Stomach (tissue), 4 donors: Measurements from ENCODE around the gene SAMD8.

Source experiments
- CTCF ChIP-seq, 7 experiments: fragments of 450-650 bp in 4 of 7; fragments of 200-600 bp in 3 of 7; sonication (generic) in 3 of 7; IDR thresholded peaks; one replicate each; pipeline ENCODE4 v1.5.1; 2016 to 2019; ENCODE audit warnings: antibody characterized with exemption in 7 of 7, control low read depth in 2 of 7, mild to moderate bottlenecking in 1 of 7
- EP300 ChIP-seq: sonication (generic); formaldehyde crosslinking; IDR thresholded peaks from one replicate; pipeline ENCODE4 v1.6.1; 2017; ENCODE audit warnings: antibody characterized with exemption
- POLR2A ChIP-seq, 4 donors: fragments of 450-650 bp; IDR thresholded peaks; one replicate each; pipeline ENCODE4 v1.6.1; 2016; ENCODE audit warnings: antibody characterized with exemption in 4 of 4, control low read depth in 2 of 4, mild to moderate bottlenecking in 1 of 4, moderate library complexity in 1 of 4
- POLR2AphosphoS5 ChIP-seq, 3 donors: sonication (generic); formaldehyde crosslinking; IDR thresholded peaks; one replicate each; pipeline ENCODE4 v1.6.1; 2016; ENCODE audit warnings: antibody characterized with exemption in 3 of 3

- TF ChIP-seq POLR2A (IDR thresholded peaks at IDR 0.05) (no peak), CTCF (IDR thresholded peaks at IDR 0.05) (no peak), EP300 (no peak), POLR2AphosphoS5 (IDR thresholded peaks at IDR 0.05) (no peak)
Observed at GRCh38 chr10:75165684-75166622, 54.5 kb downstream of the SAMD8 start.
